Fibroblast of peridontal ligament (primary cell): ENCODE measurements around the gene HSFX3.
"Not testable (repeated sequence)": the region's sequence is repeated elsewhere in the genome, so short reads cannot be mapped to it uniquely, and the experiment has no call there.

Source experiments
- DNase-seq: peaks from one replicate; pipeline ENCODE4 v3.0.0-alpha.2; 2010; ENCODE audit errors: extremely low read depth

Gene HSFX3

GRCh38 chrX:149549701-149550100 lies at the start of gene HSFX3:
Gene HSFX3 (minus strand): TSS chrX:149549924. CDS start chrX:149549852, 72 bp downstream.
- DNase-seq, result not testable (repeated sequence)

- DNase-seq, result not testable (repeated sequence)
These were observed 48.9 kb upstream of the HSFX3 start for GRCh38 chrX:149598603-149599002.

- DNase-seq, result not testable (repeated sequence)
These were observed 46.2 kb upstream of the HSFX3 start for GRCh38 chrX:149595943-149596342.

- not testable (repeated sequence) for DNase-seq
These were observed 45.5 kb upstream of the HSFX3 start, which contains the start of gene HSFX2 for GRCh38 chrX:149595214-149595613. Gene HSFX2 (minus strand): TSS chrX:149595314. CDS start chrX:149594700, 614 bp downstream.

- not testable (repeated sequence) for DNase-seq
These were observed 41.3 kb upstream of the HSFX3 start for GRCh38 chrX:149590993-149591392.

- DNase-seq, result not testable (repeated sequence)
These were observed 37.6 kb upstream of the HSFX3 start, which contains the start of gene MAGEA9B for GRCh38 chrX:149587359-149587758. Gene MAGEA9B (minus strand): TSS chrX:149587459. CDS start chrX:149583179, 4,280 bp downstream.

GRCh38 chrX:149585631-149586030 lies 35.9 kb upstream of the HSFX3 start:
- not testable (repeated sequence) for DNase-seq

GRCh38 chrX:149573456-149573855 lies 23.7 kb upstream of the HSFX3 start:
- not testable (repeated sequence) for DNase-seq

GRCh38 chrX:149572743-149573142 lies 23.0 kb upstream of the HSFX3 start:
- no peak for DNase-seq

- no peak for DNase-seq
These were observed 22.0 kb upstream of the HSFX3 start for GRCh38 chrX:149571770-149572169.

GRCh38 chrX:149570668-149571067 lies 20.9 kb upstream of the HSFX3 start:
- peak; percentile 82 for DNase-seq

- no peak for DNase-seq
These were observed 20.0 kb upstream of the HSFX3 start for GRCh38 chrX:149569770-149570169.

- no peak for DNase-seq
These were observed 19.1 kb upstream of the HSFX3 start for GRCh38 chrX:149568701-149569296.

- no peak for DNase-seq
These were observed 18.1 kb upstream of the HSFX3 start for GRCh38 chrX:149567621-149568417.

- no peak for DNase-seq
These were observed 13.6 kb upstream of the HSFX3 start for GRCh38 chrX:149563359-149563758.

GRCh38 chrX:149555251-149555650 lies 5.5 kb upstream of the HSFX3 start:
- not testable (repeated sequence) for DNase-seq

GRCh38 chrX:149551939-149552248 lies 2.2 kb upstream of the HSFX3 start:
- DNase-seq, result not testable (repeated sequence)

GRCh38 chrX:149551245-149551938 lies 1.7 kb upstream of the HSFX3 start:
- not testable (repeated sequence) for DNase-seq

- not testable (repeated sequence) for DNase-seq
These were observed 730 bp upstream of the HSFX3 start for GRCh38 chrX:149550454-149550853.

GRCh38 chrX:149547782-149548181 lies 1.9 kb downstream of the HSFX3 start:
- not testable (repeated sequence) for DNase-seq

GRCh38 chrX:149546962-149547361 lies 2.8 kb downstream of the HSFX3 start:
- DNase-seq, result not testable (repeated sequence)
